Measurements from ENCODE around the gene EPC1. TPM values are rescaled to one million over a fixed set of nuclear protein-coding genes. Genes with fewer than 3 reads are reported as not detected.

The EPC1 gene
- total RNA-seq, 1 donor from 2014 or later = 36.0 TPM

- ATAC-seq = peak; percentile 36
- intact Hi-C loops (cut with DNase I) = no loop called here
- no peak for TF ChIP-seq CTCF (IDR thresholded peaks at IDR 0.05)
- H3K4me1 ChIP-seq = peaks cover 34% of the 10 kb centered on the region
- H3K27ac ChIP-seq = no peak overlapping the region
- DNase-seq = no peak
- no peaks in the 10 kb centered on the region for H3K9me3 ChIP-seq
- no peak overlapping the region for H3K4me3 ChIP-seq
- no peaks in the 10 kb centered on the region for H3K27me3 ChIP-seq
- H3K36me3 ChIP-seq = peaks cover 25% of the 10 kb centered on the region
These were observed 38.8 kb downstream of the EPC1 start for GRCh38 chr10:32308027-32308603.

DNA sequence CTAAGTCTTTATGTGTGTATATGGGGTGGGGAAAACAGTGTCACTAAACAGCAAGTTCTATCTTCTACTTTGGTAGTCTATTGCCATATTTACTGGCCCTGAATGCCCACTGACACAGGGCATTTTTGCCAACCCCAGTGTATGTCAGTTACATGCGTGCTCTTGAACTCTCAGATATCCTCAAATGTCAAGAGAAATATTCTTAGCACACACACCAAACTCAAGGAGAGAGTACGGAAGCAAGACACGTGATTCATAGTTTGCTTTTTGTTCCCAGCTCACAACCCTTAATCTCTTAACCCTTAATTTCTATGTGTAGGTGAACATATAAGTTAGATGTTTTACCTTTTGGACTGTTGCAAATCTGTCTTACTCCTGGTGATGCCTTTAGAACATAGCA is 39.3 kb downstream of the EPC1 start:
- TF ChIP-seq CTCF (IDR thresholded peaks at IDR 0.05) = no peak
- H3K4me3 ChIP-seq = no peak overlapping the region
- H3K4me1 ChIP-seq = peaks cover 32% of the 10 kb centered on the region
- H3K27ac ChIP-seq = no peak overlapping the region
- ATAC-seq = peak; percentile 45
- H3K9me3 ChIP-seq = no peaks in the 10 kb centered on the region
- peaks cover 31% of the 10 kb centered on the region for H3K36me3 ChIP-seq
- DNase-seq = no peak
- no peaks in the 10 kb centered on the region for H3K27me3 ChIP-seq
- intact Hi-C loops (cut with DNase I) = no loop called here

DNA sequence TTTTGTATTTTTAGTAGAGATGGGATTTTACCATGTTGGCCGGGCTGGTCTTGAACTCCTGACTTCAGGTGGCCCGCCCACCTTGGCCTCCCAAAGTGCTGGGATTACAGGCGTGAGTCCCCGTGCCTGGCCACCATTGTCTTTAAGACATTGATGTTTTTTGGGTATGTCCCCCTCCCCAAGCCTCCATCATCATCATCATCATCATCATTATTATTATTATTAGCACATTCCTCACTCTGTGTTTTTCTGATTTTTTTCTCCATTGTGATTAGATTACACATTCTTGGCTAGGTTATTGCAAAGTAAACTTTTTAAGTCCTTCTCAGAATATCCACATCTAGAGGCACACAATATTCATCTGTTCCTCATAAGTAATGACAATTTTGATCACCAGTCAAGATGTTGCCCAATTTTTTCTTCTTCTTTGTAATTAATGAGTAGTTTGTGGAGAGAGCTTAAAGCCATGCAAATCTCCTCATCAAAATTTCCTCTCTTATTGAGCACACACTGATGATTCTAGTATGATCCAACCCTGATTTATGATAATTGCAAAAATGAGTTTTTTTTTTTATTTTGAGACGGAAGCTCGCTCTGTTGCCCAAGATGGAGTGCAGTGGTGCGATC is 47.5 kb downstream of the EPC1 start:
- TF ChIP-seq CTCF (IDR thresholded peaks at IDR 0.05) = no peak
- DNase-seq (no peak), ATAC-seq (no peak)
- no peak overlapping the region for H3K4me3 ChIP-seq
- H3K9me3 ChIP-seq = no peaks in the 10 kb centered on the region
- intact Hi-C loops (cut with DNase I) = no loop called here
- H3K36me3 ChIP-seq = peaks cover 28% of the 10 kb centered on the region
- H3K27ac ChIP-seq = no peak overlapping the region
- H3K27me3 ChIP-seq = no peaks in the 10 kb centered on the region
- H3K4me1 ChIP-seq = peaks cover 29% of the 10 kb centered on the region

GRCh38 chr10:32298075-32298812 is 48.7 kb downstream of the EPC1 start:
- TF ChIP-seq CTCF (IDR thresholded peaks at IDR 0.05) = no peak
- no peak for DNase-seq
- intact Hi-C loops (cut with DNase I) = no loop called here

DNA sequence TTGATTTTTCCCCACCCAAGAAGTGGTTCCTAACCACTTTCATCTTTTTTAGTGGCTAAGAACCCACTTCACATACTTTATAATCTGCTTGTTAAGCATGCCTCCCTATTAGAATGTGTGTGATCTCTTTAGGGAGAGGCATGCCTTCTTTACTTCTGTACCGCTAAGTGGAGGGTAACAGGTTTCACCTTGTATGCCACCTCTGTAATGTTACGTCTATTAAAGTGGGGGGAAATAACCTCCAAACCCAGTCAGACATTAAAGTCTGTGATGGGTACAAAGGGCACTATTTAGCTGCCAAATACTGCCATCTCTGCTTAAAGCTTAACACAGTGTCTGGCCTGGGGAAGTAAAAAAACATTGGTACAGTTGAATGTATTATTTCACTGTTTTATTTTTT is 51.9 kb downstream of the EPC1 start:
- Histone ChIP-seq H3K4me3 (no peak overlapping the region), H3K27me3 (no peaks in the 10 kb centered on the region), H3K36me3 (peaks cover 46% of the 10 kb centered on the region), H3K4me1 (peaks cover 29% of the 10 kb centered on the region), H3K27ac (no peak overlapping the region), H3K9me3 (no peaks in the 10 kb centered on the region)
- ATAC-seq = peak; percentile 44
- TF ChIP-seq CTCF (IDR thresholded peaks at IDR 0.05) = no peak
- intact Hi-C loops (cut with DNase I) = no loop called here
- DNase-seq = no peak

More at GRCh38 chr10:32298075-32298812, 48.7 kb downstream of the EPC1 start:
- peaks cover 23% of the 10 kb centered on the region for H3K36me3 ChIP-seq
- H3K9me3 ChIP-seq = no peaks in the 10 kb centered on the region
- ATAC-seq = no peak
- no peak overlapping the region for H3K4me3 ChIP-seq
- H3K27ac ChIP-seq = peak overlapping the region; percentile 17
- H3K4me1 ChIP-seq = peaks cover 29% of the 10 kb centered on the region
- H3K27me3 ChIP-seq = no peaks in the 10 kb centered on the region

Data from upper lobe of right lung (tissue), 1 donor.